ENCODE measurements around the gene DGKG. TPM values are rescaled to one million over a fixed set of nuclear protein-coding genes. Genes with fewer than 3 reads are reported as not detected.

The DGKG gene
- total and polyA plus RNA-seq, 9 of the 15 experiments (the other 6 are each of a cell fraction or from before 2014, with no cell fraction given): 0.01 to 0.36 (median 0.15) TPM

- TF ChIP-seq FOXJ2 (tag; IDR thresholded peaks at IDR 0.05) (0 out of 2 replicates have a peak, but pooled peaks have one; percentile 41), CREB1 (IDR thresholded peaks at IDR 0.05) (peak; percentile 3; the same call in 1 of the 2 replicates), CREB1 (CRISPR knock-in tag; IDR thresholded peaks at IDR 0.05) (peak; percentile 36; the same call in 1 of the 2 replicates), ATF1 (CRISPR knock-in tag; IDR thresholded peaks at IDR 0.05) (no peak), ATF1 (tag; IDR thresholded peaks at IDR 0.05) (peak; percentile 62), NONO (IDR thresholded peaks at IDR 0.05; ENCODE audit: low read depth in 2 of 2, low read length in 1 of 2) (peak in 1 of 2 experiments; percentile 68; a peak in 2 of 4 replicates), CBX8 (IDR thresholded peaks at IDR 0.05; ENCODE audit: borderline replicate concordance, extremely low read depth, low read depth, low read length, poor library complexity, severe bottlenecking) (no peak)
These were observed 252.8 kb downstream of the DGKG start, which contains the start of gene ETV5 (continued) for GRCh38 chr3:186108941-186109865.

GRCh38 chr3:186108106-186108940, 253.7 kb downstream of the DGKG start:
- Histone ChIP-seq H3K4me1 (replicated peaks in 1 of 2; ENCODE audit: control insufficient read depth in 2 of 2, insufficient read depth in 2 of 2, low read length in 2 of 2) (peaks cover 16 to 26% of the 10 kb centered on the region in 2 experiments), H3K4me2 (ENCODE audit: insufficient read depth, low read length) (peak overlapping the region; percentile 71), H3K36me3 (ENCODE audit: control insufficient read depth, insufficient read depth, low read length) (peaks cover 9% of the 10 kb centered on the region; the same call in 1 of the 3 replicates), H3K4me3 (peak overlapping the region; percentile 75), H3K9me3 (replicated peaks; ENCODE audit: control insufficient read depth, insufficient read depth, low read depth, low read length) (no peaks in the 10 kb centered on the region), H3K27ac (ENCODE audit: extremely low read depth, low read depth, low read length) (peak overlapping the region; percentile 82), H2AFZ (ENCODE audit: low read depth, low read length) (peak overlapping the region; percentile 80), H3K79me2 (ENCODE audit: control insufficient read depth, insufficient read depth, low read length) (peaks cover 25% of the 10 kb centered on the region), H4K20me1 (replicated peaks; ENCODE audit: control insufficient read depth, insufficient read depth, low read length) (no peaks in the 10 kb centered on the region), H3K9me1 (ENCODE audit: control insufficient read depth, insufficient read depth, low read length) (no peaks in the 10 kb centered on the region), H3K27me3 (ENCODE audit: control insufficient read depth in 2 of 2, insufficient read depth in 2 of 2, low read length in 2 of 2) (peaks cover 4 to 7% of the 10 kb centered on the region in 2 experiments; a peak in 3 of 5 replicates), H3K9ac (ENCODE audit: insufficient read depth in 1 of 2, low read depth in 2 of 2, low read length in 2 of 2) (peak overlapping the region; percentile 65 to 94)
- CTCF ChIA-PET (ENCODE audit: low intra/inter-chr PET ratio): no interaction called here
- no TSS peak for BruUV-seq (replicated peaks)
- POLR2A ChIA-PET: interaction anchor here (0.6 to 4.0 kb wide), 10 partner anchors 9 to 411 kb away, joined by 3 to 34 read pairs (median 4); no protein-coding TSS in a partner anchor
- FAIRE-seq (no peak), DNase-seq (ENCODE audit: extremely low read depth in 1 of 4, low spot score in 3 of 4) (peak; percentile 63 to 73 (median 68)), ATAC-seq (peak; percentile 43)
- in situ Hi-C loops (cut with MboI): no loop called here
- 1% methylated on average over 42 of the region's 69 CpGs for WGBS (ENCODE audit: insufficient coverage, low coverage, missing lambda C conversion rate)
- intact Hi-C loops (cut with micrococcal nuclease): loop anchor here (5.0 kb wide), 1 partner anchor 106 kb away; no protein-coding TSS in a partner anchor
- TF ChIP-seq FOXJ2 (tag; IDR thresholded peaks at IDR 0.05) (no peak), ZNF583 (CRISPR knock-in tag; IDR thresholded peaks at IDR 0.05) (no peak), ARHGAP35 (IDR thresholded peaks at IDR 0.05; ENCODE audit: partially characterized antibody) (no peak), TEAD4 (IDR thresholded peaks at IDR 0.05; ENCODE audit: low read length) (no peak), TEAD4 (CRISPR knock-in tag; IDR thresholded peaks at IDR 0.05; ENCODE audit: borderline replicate concordance) (no peak), CEBPG (CRISPR knock-in tag; IDR thresholded peaks at IDR 0.05) (no peak), CEBPG (tag; conservative IDR thresholded peaks at IDR 0.05 in 1 of 2, IDR thresholded peaks at IDR 0.05 in 1 of 2) (no peak), ZNF780A (CRISPR knock-in tag; IDR thresholded peaks at IDR 0.05) (no peak)
- TF ChIP-seq, protein P1, sequence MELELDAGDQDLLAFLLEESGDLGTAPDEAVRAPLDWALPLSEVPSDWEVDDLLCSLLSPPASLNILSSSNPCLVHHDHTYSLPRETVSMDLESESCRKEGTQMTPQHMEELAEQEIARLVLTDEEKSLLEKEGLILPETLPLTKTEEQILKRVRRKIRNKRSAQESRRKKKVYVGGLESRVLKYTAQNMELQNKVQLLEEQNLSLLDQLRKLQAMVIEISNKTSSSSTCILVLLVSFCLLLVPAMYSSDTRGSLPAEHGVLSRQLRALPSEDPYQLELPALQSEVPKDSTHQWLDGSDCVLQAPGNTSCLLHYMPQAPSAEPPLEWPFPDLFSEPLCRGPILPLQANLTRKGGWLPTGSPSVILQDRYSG (tag; conservative IDR thresholded peaks at IDR 0.05; ENCODE audit: low read depth): no peak
- TF ChIP-seq, protein P2, sequence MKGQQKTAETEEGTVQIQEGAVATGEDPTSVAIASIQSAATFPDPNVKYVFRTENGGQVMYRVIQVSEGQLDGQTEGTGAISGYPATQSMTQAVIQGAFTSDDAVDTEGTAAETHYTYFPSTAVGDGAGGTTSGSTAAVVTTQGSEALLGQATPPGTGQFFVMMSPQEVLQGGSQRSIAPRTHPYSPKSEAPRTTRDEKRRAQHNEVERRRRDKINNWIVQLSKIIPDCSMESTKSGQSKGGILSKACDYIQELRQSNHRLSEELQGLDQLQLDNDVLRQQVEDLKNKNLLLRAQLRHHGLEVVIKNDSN (CRISPR knock-in tag; IDR thresholded peaks at IDR 0.05): no peak
